Epithelial cell of prostate (primary cell): ENCODE measurements around the gene AIF1L.
"Not testable (repeated sequence)": the region's sequence is repeated elsewhere in the genome, so short reads cannot be mapped to it uniquely, and the experiment has no call there.

Source experiments
- DNase-seq: peaks from one replicate; pipeline ENCODE4 v3.0.0-alpha.2; 2011; ENCODE audit warnings: low read depth, low spot score
- H3K27ac ChIP-seq: fragments of 450-650 bp; 2 replicates; pipeline ENCODE4 v1.5.1; 2017; ENCODE audit warnings: mild to moderate bottlenecking

Gene AIF1L

GRCh38 chr9:131149688-131150053 lies 53.3 kb downstream of the AIF1L start:
- no peak for DNase-seq
- H3K27ac ChIP-seq: no peak overlapping the region

- no peak overlapping the region for H3K27ac ChIP-seq
- DNase-seq: no peak
Measured at GRCh38 chr9:131153595-131153994, 57.3 kb downstream of the AIF1L start.

- DNase-seq, H3K27ac ChIP-seq: not testable (repeated sequence)
Measured at GRCh38 chr9:131158673-131159072, 62.3 kb downstream of the AIF1L start.

- no peak overlapping the region for H3K27ac ChIP-seq
Measured at GRCh38 chr9:131160416-131161112, 64.2 kb downstream of the AIF1L start.

GRCh38 chr9:131161585-131161984 lies 65.3 kb downstream of the AIF1L start:
- H3K27ac ChIP-seq: no peak overlapping the region
- no peak for DNase-seq

More at GRCh38 chr9:131160416-131161112, 64.2 kb downstream of the AIF1L start:
- no peak for DNase-seq

- H3K27ac ChIP-seq: no peak overlapping the region
- DNase-seq: no peak
Measured at GRCh38 chr9:131162886-131163285, 66.6 kb downstream of the AIF1L start.

- H3K27ac ChIP-seq: no peak overlapping the region
- DNase-seq: no peak
Measured at GRCh38 chr9:131165523-131165922, 69.2 kb downstream of the AIF1L start.

GRCh38 chr9:131167146-131167692 lies 70.9 kb downstream of the AIF1L start:
- no peak overlapping the region for H3K27ac ChIP-seq
- no peak for DNase-seq

- no peak overlapping the region for H3K27ac ChIP-seq
- no peak for DNase-seq
Measured at GRCh38 chr9:131167936-131168335, 71.6 kb downstream of the AIF1L start.

- H3K27ac ChIP-seq: no peak overlapping the region
- DNase-seq: no peak
Measured at GRCh38 chr9:131169563-131170240, 73.4 kb downstream of the AIF1L start.
